GM12878 (cell line): Measurements from ENCODE around the gene B4GALT4. TPM values are rescaled to one million over a fixed set of nuclear protein-coding genes. Genes with fewer than 3 reads are reported as not detected.

Experiments used
- ATAC-seq: fragments of 200-7000 bp; cut with Tn5 transposase; 3 replicates; pipeline ENCODE4 v1.9.1; 2020; ENCODE audit warnings: mild to moderate bottlenecking, moderate library complexity
- BruUV-seq: library from RNA; stranded (reverse); fragments of 400-500 nt; replicated peaks from 2 replicates; lab custom pipeline; 2021; lab: Mats Ljungman, UMichigan
- CTCF ChIA-PET: fragments of 300-600 bp; sonication (Branson Sonifier 250); formaldehyde crosslinking; extraction: SDS; loops from one replicate; lab custom pipeline; 2021; ENCODE audit warnings: inconsistent platforms; lab: Yijun Ruan, JAX
- POLR2A ChIA-PET: fragments of 350-600 bp; formaldehyde crosslinking; extraction: SDS; loops from one replicate; lab custom pipeline; 2021; ENCODE audit warnings: inconsistent platforms; lab: Charles Lee
- RAD21 ChIA-PET: fragments of 300-600 bp; sonication (Branson Sonifier 250); formaldehyde crosslinking; loops from one replicate; lab custom pipeline; 2023; ENCODE audit warnings: antibody characterized with exemption; ENCODE audit not compliant: unreplicated experiment; lab: Charles Lee
- SMC1A ChIA-PET: fragments of 300-600 bp; sonication (Branson Sonifier 250); formaldehyde crosslinking; loops from one replicate; lab custom pipeline; 2023; ENCODE audit not compliant: unreplicated experiment, uncharacterized antibody; lab: Charles Lee
- DNase-seq: peaks from one replicate; pipeline ENCODE4 v3.0.0-alpha.2; 2011; ENCODE audit warnings: low read depth, low spot score
- FAIRE-seq: peaks from 3 replicates; lab custom pipeline; 2011; peaks lifted over from hg19 to GRCh38; lab: Jason Lieb, UNC
- H2AFZ ChIP-seq: 2 replicates; pipeline ENCODE4 v1.6.0; 2011; ENCODE audit warnings: low read depth, low read length, control low read depth; ENCODE audit not compliant: control insufficient read depth
- H3K27ac ChIP-seq: 2 replicates; pipeline ENCODE4 v1.5.1; 2011; ENCODE audit warnings: control low read depth; ENCODE audit not compliant: control insufficient read depth, insufficient read depth
- H3K27me3 ChIP-seq, 2 experiments: replicated peaks in 1 of 2; 2 replicates each; pipeline versions ENCODE4 v1.6.0 to v1.6.1; 2011; ENCODE audit warnings: low read length in 1 of 2; ENCODE audit not compliant: control insufficient read depth in 2 of 2, insufficient read depth in 2 of 2
- H3K36me3 ChIP-seq, 2 experiments: 2 replicates each; pipeline ENCODE4 v1.5.1; 2011; ENCODE audit warnings: low read length in 1 of 2; ENCODE audit not compliant: control insufficient read depth in 2 of 2, insufficient read depth in 2 of 2
- H3K4me1 ChIP-seq: 2 replicates; pipeline ENCODE4 v1.6.1; 2011; ENCODE audit warnings: mild to moderate bottlenecking, low read length, moderate library complexity, mixed read lengths; ENCODE audit not compliant: control insufficient read depth, insufficient read depth
- H3K4me2 ChIP-seq: 2 replicates; pipeline ENCODE4 v1.6.0; 2011; ENCODE audit warnings: control low read depth; ENCODE audit not compliant: control insufficient read depth, insufficient read depth
- H3K4me3 ChIP-seq: fragments of 200-600 bp; sonication (generic); 2 replicates; pipeline ENCODE4 v1.5.1; 2016
- H3K79me2 ChIP-seq: 2 replicates; pipeline ENCODE4 v1.6.0; 2011; ENCODE audit warnings: low read length; ENCODE audit not compliant: control insufficient read depth, insufficient read depth
- H3K9ac ChIP-seq: 2 replicates; pipeline ENCODE4 v1.8.0; 2011; ENCODE audit warnings: low read length, control low read depth, mixed read lengths; ENCODE audit not compliant: control insufficient read depth, insufficient read depth
- H3K9me3 ChIP-seq: replicated peaks from 3 replicates; pipeline ENCODE4 v1.5.1; 2011; ENCODE audit warnings: mild to moderate bottlenecking, low read length; ENCODE audit not compliant: control insufficient read depth, insufficient read depth
- H4K20me1 ChIP-seq: 2 replicates; pipeline ENCODE4 v1.6.0; 2011; ENCODE audit not compliant: control insufficient read depth, insufficient read depth
- NR2C2 ChIP-seq: IDR thresholded peaks from 2 replicates; pipeline ENCODE4 v1.6.1; 2011; ENCODE audit warnings: borderline replicate concordance, low read depth; ENCODE audit not compliant: control insufficient read depth, insufficient read length
- PRDM15 ChIP-seq: fragments of 450-650 bp; formaldehyde crosslinking; IDR thresholded peaks from 2 replicates; pipeline ENCODE4 v1.4.0; 2020; ENCODE audit warnings: mild to moderate bottlenecking, moderate library complexity
- SPI1 ChIP-seq: IDR thresholded peaks from 2 replicates; pipeline ENCODE4 v1.6.1; 2011; ENCODE audit warnings: low read depth, mild to moderate bottlenecking, low read length, moderate library complexity, borderline replicate concordance; ENCODE audit not compliant: insufficient read depth
- WGBS: methylation state at CpG from one replicate; pipeline ENCODE4 v1.1.6; 2016; ENCODE audit warnings: low lambda C conversion rate; ENCODE audit not compliant: insufficient replicate concordance, insufficient coverage; ENCODE audit errors: missing lambda C conversion rate; 5-methylcytosine and 5-hydroxymethylcytosine counted together
- in situ Hi-C: fragments of 300-500 bp; cut with MboI; formaldehyde crosslinking; loops from 9 replicates; pipeline ENCODE4 v1.14.3; 2018; ENCODE audit warnings: mixed read lengths
- intact Hi-C: fragments of 100-400 bp; cut with micrococcal nuclease; formaldehyde crosslinking; loops from one replicate; pipeline ENCODE4 v1.14.2; 2022; ENCODE audit not compliant: unreplicated experiment
- polyA plus RNA-seq, 11 experiments: library from polyadenylated mRNA; depleted of rRNA in 4 of 11; unstranded in 6 of 11; stranded (reverse) in 5 of 11; fragments of >200 nt; fragmentation: Nextera tagmentation in 4 of 11; fragmentation: Illumina TruSeq in 1 of 11; extraction: Ambion mirVana in 4 of 11; extraction: Trizol in 1 of 11; gene quantifications; 1 replicate in 1 of 11; 2 replicates in 10 of 11; pipeline versions ENCODE4 v1.2.1 to v1.2.3, GENCODE V29; 2011 to 2016; ENCODE audit warnings: inconsistent platforms in 2 of 11, missing spikeins in 2 of 11, low read depth in 1 of 11
- total RNA-seq, 4 experiments: library from RNA; depleted of rRNA in 3 of 4; stranded (reverse); fragments of >200 nt in 3 of 4; fragmentation: Illumina TruSeq in 1 of 4; extraction: Trizol in 1 of 4; gene quantifications; 2 replicates each; pipeline versions ENCODE4 v1.2.1 to v1.2.3, GENCODE V29; 2013 to 2021

B4GALT4 gene
- total and polyA plus RNA-seq, 10 of the 15 experiments (the other 5 are each of a cell fraction or from before 2014, with no cell fraction given) = 8.8 to 16.7 (median 13.1) TPM

- TF ChIP-seq NR2C2 = peak; percentile 70
Measured at GRCh38 chr3:119240101-119240590, 532 bp downstream of the B4GALT4 start (continued).

DNA sequence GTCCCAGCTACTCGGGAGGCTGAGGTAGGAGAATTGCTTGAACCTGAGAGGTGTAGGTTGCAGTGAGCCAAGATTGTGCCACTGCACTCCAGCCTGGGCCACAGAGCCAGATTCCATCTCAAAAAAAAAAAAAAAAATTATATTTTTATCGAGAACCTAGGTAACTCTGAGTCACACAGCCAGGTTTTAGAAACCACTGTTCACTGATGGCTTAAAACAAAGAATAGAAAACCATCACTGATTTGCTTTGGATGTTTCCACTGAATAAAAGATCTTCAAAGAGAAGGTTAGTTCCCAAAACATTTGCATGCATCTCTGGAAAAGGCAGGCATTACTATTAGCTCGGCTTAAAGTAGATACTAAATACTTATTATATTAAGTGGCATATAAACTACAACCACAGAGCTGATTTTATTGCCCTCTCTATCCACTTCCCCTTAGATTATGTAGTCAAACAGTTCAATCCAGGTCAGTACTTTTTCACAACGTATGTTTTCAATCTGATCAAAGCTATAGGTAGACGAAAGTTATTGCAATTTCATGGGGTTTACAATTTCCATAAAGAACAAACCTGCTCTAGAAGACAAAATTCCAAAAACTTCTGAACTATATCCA is 1.4 kb downstream of the B4GALT4 start:
- TSS peak; percentile 69 for BruUV-seq
- Histone ChIP-seq H4K20me1 (no peaks in the 10 kb centered on the region), H3K79me2 (peaks cover 19% of the 10 kb centered on the region), H3K4me2 (peak overlapping the region; percentile 91), H3K4me3 (peak overlapping the region; percentile 98), H2AFZ (peak overlapping the region; percentile 29; the same call in 1 of the 2 replicates), H3K9ac (peak overlapping the region; percentile 85), H3K27ac (peak overlapping the region; percentile 88), H3K27me3 (no peaks in the 10 kb centered on the region), H3K4me1 (peaks cover 4% of the 10 kb centered on the region; the same call in 1 of the 2 replicates), H3K9me3 (no peaks in the 10 kb centered on the region), H3K36me3 (no peaks in the 10 kb centered on the region; a peak in 1 of 4 replicates)
- SMC1A ChIA-PET = interaction anchor here (0.5 to 3.3 kb wide), 4 partner anchors 14 to 114 kb away, joined by 3 to 16 read pairs (median 5); no protein-coding TSS in a partner anchor
- POLR2A ChIA-PET = interaction anchor here (0.7 kb wide), 1 partner anchor 22 kb away, joined by 5 read pairs; no protein-coding TSS in a partner anchor
- no peak for FAIRE-seq
- DNase-seq = no peak
- 49% methylated on average over 5 of the region's 5 CpGs for WGBS
- ATAC-seq = no peak
- TF ChIP-seq PRDM15 (no peak), SPI1 (0 out of 2 replicates have a peak, but pooled peaks have one; percentile 28)
- RAD21 ChIA-PET = interaction anchor here (2.5 to 2.9 kb wide), 2 partner anchors 55 to 58 kb away, joined by 13 to 14 read pairs; partner anchors contain the start of gene ARHGAP31
- in situ Hi-C loops (loop anchor here (10.0 kb wide), 1 partner anchor 355 kb away; no protein-coding TSS in a partner anchor), intact Hi-C loops (no loop called here)
- CTCF ChIA-PET = interaction anchor here (0.7 to 3.6 kb wide), 4 partner anchors 19 to 844 kb away, joined by 3 to 110 read pairs (median 20); no protein-coding TSS in a partner anchor
